ENCODE data around the gene IL32. TPM values are rescaled to one million over a fixed set of nuclear protein-coding genes. Genes with fewer than 3 reads are reported as not detected.

IL32 gene
- total RNA-seq, 1 donor from 2014 or later, result 13.2 TPM

DNA sequence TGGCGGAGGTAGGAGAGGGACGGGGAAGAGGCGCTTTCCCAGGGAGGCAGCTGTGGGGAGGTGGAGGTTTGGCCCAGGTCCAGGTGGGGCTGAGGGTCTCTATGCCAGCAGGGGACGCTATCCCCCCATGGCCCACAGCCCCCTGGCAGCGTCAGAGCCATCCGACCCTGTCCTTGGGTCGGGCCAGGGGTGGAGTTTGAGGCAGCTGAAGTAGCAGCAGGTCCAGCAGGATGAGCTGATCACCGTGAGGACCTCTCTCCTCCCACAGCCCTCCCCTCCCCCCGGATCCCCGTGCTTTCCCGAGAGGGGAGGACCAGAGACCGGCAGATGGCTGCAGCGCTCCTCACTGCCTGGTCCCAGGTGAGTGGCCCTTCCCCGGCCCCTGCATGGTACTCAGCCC, 50.1 kb downstream of the IL32 start:
- no peak for DNase-seq (ENCODE audit: low spot score)

DNA sequence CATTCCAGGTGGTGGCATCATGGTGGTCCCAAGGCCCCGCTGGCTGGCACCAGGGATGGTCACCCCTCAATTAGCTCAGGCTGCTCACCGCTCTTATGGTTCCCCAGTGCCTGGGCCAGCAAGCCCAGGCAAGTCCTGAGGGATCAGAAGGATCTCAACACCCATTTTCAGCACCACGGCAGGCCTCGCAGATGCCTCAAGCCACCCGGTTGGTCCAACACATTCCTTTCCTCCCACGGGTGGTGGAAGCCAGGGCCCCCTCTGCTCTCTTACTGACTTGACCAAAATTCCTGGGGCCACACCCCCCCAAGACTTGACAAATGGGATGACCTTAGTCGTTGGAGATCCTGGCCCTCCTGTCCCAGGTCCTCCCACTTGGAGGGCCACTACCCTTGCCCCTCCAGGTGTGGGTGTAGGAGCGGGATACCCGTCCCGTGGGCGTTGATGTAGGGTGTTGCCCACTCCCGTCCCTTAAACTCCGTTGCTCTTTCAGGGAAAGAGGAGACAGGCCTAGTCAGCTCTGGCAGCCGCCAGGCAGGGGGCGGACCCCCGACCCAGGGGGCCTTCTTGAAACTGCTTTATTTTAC, 52.9 kb downstream of the IL32 start:
- no peak for DNase-seq (ENCODE audit: low spot score)

DNA sequence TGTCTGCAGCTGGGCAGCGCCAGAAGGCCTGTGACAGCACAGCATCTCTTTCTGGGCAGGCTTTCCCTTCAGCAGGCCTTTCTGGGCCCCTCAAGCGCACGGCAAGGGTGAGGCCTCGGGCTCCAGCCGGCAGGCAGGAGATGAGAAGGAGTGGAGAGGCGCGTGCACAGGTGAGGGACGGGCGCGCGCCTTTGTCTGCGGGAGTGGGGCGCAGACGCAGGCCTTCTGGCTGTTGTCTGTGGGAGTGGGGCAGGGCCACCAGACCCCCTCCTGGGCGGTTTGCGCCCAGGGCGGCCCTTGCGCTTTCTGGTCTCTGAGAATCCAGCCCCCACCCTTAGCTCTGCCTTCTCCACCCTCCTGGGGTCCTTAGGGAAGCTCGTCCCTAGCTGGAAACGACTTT, 53.4 kb downstream of the IL32 start:
- no peak for DNase-seq (ENCODE audit: low spot score)

Other genes with a start within 250 kb of the IL32 start
- not detected for gene PRSS21, start 248.4 kb upstream of the IL32 start, total RNA-seq (ENCODE audit: insufficient read depth, low replicate concordance)
- 7.2 TPM for gene ZG16B, start 235.3 kb upstream of the IL32 start, total RNA-seq (ENCODE audit: insufficient read depth, low replicate concordance)
- gene PRSS22, start 207.5 kb upstream of the IL32 start, total RNA-seq (ENCODE audit: insufficient read depth, low replicate concordance), result 3.1 TPM
- 25.5 TPM for gene FLYWCH2, start 182.4 kb upstream of the IL32 start, total RNA-seq (ENCODE audit: insufficient read depth, low replicate concordance)
- 30.8 TPM for gene FLYWCH1, start 153.7 kb upstream of the IL32 start, total RNA-seq (ENCODE audit: insufficient read depth, low replicate concordance)
- gene KREMEN2, start 101.4 kb upstream of the IL32 start, total RNA-seq (ENCODE audit: insufficient read depth, low replicate concordance), result 0.48 TPM
- 5.8 TPM for gene PAQR4, start 96.3 kb upstream of the IL32 start, total RNA-seq (ENCODE audit: insufficient read depth, low replicate concordance)
- gene PKMYT1, start 85.2 kb upstream of the IL32 start, total RNA-seq (ENCODE audit: insufficient read depth, low replicate concordance), result 6.0 TPM
- gene CLDN9, start 52.7 kb upstream of the IL32 start, total RNA-seq (ENCODE audit: insufficient read depth, low replicate concordance), result not detected
- gene CLDN6, start 47.5 kb upstream of the IL32 start, total RNA-seq (ENCODE audit: insufficient read depth, low replicate concordance), result 0.72 TPM
- 150 TPM for gene TNFRSF12A, start 45.3 kb upstream of the IL32 start, total RNA-seq (ENCODE audit: insufficient read depth, low replicate concordance)
- 3.1 TPM for gene HCFC1R1, start 41.7 kb upstream of the IL32 start, total RNA-seq (ENCODE audit: insufficient read depth, low replicate concordance)
- 29.4 TPM for gene THOC6, start 41.6 kb upstream of the IL32 start, total RNA-seq (ENCODE audit: insufficient read depth, low replicate concordance)
- gene BICDL2, start 28.7 kb upstream of the IL32 start, total RNA-seq (ENCODE audit: insufficient read depth, low replicate concordance), result 2.2 TPM
- gene MMP25, start 19.1 kb upstream of the IL32 start, total RNA-seq (ENCODE audit: insufficient read depth, low replicate concordance), result 0.24 TPM
- gene ZSCAN10, start 33.7 kb downstream of the IL32 start, total RNA-seq (ENCODE audit: insufficient read depth, low replicate concordance), result not detected
- gene ZNF205, start 46.9 kb downstream of the IL32 start, total RNA-seq (ENCODE audit: insufficient read depth, low replicate concordance), result 8.9 TPM
- gene ZNF213, start 69.4 kb downstream of the IL32 start, total RNA-seq (ENCODE audit: insufficient read depth, low replicate concordance), result 0.96 TPM
- gene OR1F1, start 122.6 kb downstream of the IL32 start, total RNA-seq (ENCODE audit: insufficient read depth, low replicate concordance), result 0.96 TPM
- gene ZNF200, start 169.5 kb downstream of the IL32 start, total RNA-seq (ENCODE audit: insufficient read depth, low replicate concordance), result 13.5 TPM
- 6.7 TPM for gene MEFV, start 191.0 kb downstream of the IL32 start, total RNA-seq (ENCODE audit: insufficient read depth, low replicate concordance)
- gene ZNF263, start 217.9 kb downstream of the IL32 start, total RNA-seq (ENCODE audit: insufficient read depth, low replicate concordance), result 53.7 TPM
- gene TIGD7, start 239.8 kb downstream of the IL32 start, total RNA-seq (ENCODE audit: insufficient read depth, low replicate concordance), result 20.5 TPM
- 28.4 TPM for gene ZNF75A, start 239.9 kb downstream of the IL32 start, total RNA-seq (ENCODE audit: insufficient read depth, low replicate concordance)